ENCODE results near the gene STXBP6.
"Not testable (repeated sequence)": the region's sequence is repeated elsewhere in the genome, so short reads cannot be mapped to it uniquely, and the experiment has no call there.

STXBP6 gene

DNA sequence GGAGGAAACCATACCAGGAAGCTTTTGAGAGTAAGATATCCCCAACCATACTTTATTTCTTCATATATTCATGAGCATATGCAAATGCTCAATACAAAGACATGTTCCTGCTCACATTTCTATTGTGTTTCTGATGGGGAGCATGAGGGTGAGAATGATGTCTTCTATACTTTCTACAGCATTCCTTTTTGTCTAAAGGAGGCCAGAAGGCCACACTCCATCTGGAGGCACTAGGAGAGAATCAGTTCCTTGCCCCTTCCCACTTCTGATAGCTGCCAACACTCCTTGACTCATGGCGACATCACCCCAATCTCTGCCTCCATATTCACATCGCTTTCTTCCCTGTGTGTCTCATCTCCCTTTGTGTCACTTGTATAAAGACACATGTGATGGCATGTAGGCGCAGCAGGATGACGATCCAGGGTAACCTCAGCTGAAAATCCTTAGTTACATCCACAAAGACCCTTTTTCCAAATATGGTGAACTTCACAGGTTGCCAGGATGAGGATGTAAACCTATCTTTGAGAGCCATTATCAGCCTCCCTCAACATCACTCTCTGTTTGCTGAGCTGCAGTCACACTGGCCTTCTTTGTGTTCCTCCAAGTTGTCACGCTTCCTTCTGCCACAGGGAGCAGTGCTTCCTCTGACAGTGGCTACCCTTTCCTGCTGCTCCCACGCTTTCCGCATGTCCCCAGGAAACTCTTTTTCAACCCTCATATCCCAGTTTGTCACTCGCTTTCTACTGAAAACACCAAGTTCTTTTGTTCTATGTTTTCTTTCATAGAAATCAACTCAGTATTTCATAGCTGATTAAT lies 96.9 kb downstream of the STXBP6 start:
- peak in 1 of 2 experiments; percentile 2 for DNase-seq

- no peak for DNase-seq
These were observed 101.6 kb downstream of the STXBP6 start for GRCh38 chr14:24948261-24948847.

DNA sequence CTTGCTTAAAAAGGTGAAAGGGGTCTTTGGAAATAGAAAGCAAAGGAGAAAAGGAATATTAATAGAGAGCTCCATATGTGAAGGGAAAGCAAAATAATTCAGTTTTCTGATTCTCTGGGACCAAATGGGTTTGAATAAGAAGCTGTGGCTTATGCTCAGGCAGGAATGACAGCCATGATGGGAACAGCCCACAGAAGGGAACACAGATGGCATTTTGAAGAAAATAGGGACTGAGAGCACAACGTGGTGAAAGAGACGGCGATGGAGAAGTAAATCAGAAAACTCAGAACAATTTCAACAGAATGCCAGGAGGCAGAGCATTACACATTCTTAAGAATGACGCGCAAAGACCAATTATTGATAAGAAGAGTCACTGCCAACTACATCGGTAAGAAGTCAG lies 102.8 kb downstream of the STXBP6 start:
- DNase-seq, result no peak

DNA sequence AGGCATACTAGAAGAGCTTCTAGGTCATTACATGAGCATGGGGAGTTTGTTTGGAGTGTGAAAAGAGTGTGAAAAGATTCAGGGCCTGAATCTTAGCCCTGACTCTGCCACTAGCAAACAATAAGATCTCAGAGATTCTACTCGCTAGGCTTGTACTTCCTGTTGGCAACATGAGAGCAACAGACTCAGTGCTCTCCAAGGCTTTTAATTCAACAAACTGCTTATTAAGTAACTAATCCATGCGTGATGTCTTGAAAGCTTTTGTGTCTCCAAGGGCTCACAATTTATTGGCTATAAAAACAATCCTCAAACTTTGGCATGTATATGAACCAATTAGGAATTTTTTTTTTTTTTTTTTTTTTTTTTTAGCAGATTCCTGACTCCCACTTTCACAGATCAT lies 105.1 kb downstream of the STXBP6 start:
- DNase-seq, result no peak

GRCh38 chr14:24943024-24943423 lies 106.9 kb downstream of the STXBP6 start:
- no peak for DNase-seq

DNA sequence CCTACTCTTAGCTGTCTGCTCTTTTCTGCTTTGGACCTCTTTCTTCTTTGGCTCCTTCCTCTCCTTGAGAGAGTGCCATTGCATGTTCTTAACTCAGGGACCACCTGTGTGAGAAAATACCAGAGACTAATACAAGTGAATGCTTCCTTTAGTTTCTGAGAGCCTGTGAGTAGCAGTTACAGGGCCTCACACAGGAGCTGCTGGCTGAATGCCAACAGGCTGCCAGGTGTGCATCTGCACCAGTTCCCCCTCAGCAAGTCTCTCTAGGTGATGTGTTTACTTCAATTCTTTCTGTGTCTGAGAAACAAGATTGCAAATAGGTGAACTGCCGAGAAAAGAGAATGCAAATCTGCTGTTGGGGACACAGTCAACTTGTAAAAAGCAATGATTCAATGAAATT lies 108.2 kb downstream of the STXBP6 start:
- DNase-seq, result no peak

GRCh38 chr14:24940213-24940783 lies 109.6 kb downstream of the STXBP6 start:
- DNase-seq, result no peak

GRCh38 chr14:24938593-24938992 lies 111.4 kb downstream of the STXBP6 start:
- DNase-seq, result no peak

DNA sequence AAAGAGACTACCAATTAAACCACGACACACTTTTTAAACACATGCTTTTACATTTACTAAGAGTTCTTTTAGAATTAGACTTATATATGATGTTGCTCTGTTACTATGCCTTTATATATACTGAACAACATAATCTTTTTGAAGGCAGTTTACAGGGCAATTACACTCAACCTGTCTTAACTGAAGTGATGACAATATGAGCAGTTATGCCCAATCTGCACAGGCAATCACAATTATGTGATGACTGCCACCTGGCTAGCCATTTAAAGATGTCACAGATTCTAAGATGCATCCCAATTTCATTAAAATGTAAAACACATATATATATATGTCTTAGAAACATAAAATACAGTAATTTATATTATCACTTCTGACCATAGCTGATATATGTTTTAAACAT lies 112.6 kb downstream of the STXBP6 start:
- DNase-seq, result no peak

DNA sequence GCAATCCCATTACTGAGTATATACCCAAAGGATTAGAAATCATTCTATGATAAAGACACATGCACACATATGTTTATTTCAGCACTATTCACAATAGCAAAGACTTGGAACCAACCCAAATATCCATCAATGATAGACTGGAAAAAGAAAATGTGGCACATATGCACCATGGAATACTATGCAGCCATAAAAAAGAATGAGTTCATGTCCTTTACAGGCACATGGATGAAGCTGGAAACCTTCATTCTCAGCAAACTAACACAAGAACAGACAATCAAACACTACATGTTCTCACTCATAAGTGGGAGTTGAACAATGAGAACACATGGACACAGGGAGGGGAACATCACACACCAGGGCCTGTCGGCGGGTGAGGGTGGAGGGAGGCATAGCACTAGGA lies 113.2 kb downstream of the STXBP6 start:
- DNase-seq, result not testable (repeated sequence)

GRCh38 chr14:24935796-24936195 lies 114.2 kb downstream of the STXBP6 start:
- DNase-seq, result no peak

- no peak for DNase-seq
These were observed 121.5 kb downstream of the STXBP6 start for GRCh38 chr14:24928386-24928900.

- no peak for DNase-seq
These were observed 122.1 kb downstream of the STXBP6 start for GRCh38 chr14:24927809-24928208.

- DNase-seq, result no peak
These were observed 124.1 kb downstream of the STXBP6 start for GRCh38 chr14:24925771-24926374.

DNA sequence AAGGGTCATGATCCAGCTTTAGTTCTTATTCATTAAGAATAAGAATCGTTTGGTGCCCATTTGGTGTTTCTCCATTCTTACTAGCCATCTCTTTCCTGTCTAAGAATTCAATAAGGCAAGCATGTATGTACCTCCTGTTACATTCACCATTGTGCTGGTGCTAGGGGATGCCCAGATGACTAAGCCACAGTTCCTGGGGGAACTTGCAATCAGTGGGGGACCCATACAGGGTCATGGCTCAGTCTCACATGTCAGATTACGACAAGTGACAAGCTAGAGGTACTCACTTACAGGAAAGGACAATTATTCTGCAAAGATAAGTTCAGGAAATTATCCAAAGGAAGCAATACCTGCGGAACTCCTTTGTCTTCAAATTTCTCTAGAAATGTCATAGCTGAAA lies 125.4 kb downstream of the STXBP6 start:
- DNase-seq, result no peak

DNA sequence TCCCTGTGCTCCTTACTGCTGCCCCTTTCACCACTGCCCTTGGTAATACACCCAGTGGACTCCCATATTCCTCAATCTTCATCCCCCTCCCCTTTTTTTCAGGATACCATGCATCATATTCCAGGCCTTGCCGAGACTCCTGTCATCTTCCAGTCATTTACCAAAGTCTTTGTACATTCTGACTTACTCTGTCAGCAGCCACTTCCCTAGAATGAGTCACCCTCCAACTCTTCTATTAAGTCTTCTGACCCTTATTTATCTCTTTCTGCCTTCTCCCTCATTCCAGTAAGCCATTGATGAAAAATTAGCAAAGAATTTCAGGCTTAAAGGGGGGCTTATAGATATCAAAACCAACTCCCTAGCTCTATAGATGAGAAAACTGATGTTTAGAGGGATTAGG lies 128.0 kb downstream of the STXBP6 start:
- DNase-seq, result no peak

GRCh38 chr14:24920265-24921075 lies 129.5 kb downstream of the STXBP6 start:
- DNase-seq, result no peak

GRCh38 chr14:24918822-24919221 lies 131.1 kb downstream of the STXBP6 start:
- no peak for DNase-seq

DNA sequence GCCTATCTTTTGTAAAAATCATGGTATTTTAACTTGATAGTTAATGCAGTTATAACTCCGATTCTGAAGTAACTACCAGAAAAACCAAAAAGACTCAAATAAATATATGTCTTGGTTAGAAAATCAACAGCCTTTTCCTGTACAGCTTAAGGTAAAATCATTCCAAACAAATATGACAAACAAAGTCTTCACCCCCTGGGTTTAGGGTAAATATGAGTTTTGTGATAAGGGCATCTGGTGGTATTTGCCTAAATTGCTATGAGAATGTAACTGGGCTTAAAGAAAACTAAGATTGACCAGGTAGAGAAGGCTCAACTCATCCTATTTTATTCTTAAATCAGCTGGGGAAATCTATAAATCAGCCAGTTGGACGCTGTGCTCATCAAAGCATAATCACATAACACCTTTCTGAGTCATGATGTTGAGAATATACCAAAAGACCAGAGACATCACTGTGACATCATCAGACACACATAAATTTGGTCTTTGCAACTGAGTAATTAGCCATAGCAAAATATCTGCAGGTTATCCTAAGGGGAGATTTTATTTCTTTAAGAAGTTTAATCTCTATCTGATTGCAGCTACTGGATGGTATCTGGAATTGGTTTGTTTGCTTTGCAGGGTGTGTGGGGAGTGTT lies 133.9 kb downstream of the STXBP6 start:
- no peak for DNase-seq

DNA sequence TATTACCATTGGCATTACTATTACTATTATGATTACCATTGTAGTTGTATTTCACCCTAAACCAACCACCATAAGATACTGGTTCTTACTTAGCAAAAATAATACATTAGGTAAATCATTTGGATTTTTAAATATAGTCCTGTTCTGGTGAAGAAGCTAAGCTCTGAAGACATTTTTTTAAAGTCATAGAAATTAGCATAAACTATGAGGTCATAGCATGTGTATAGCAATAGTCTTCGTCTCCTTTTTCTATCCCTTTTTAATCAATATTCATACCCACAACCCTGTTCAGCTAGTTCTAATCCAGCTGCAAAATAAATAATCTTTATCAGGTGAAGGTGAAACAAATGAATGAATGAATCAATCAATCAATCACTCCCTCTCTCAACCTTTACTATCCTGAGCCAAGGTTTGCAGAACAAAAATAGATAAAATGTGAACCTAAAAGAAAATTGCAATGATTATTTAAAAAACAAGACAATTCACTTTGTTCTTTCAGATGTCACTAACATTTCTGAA lies 134.5 kb downstream of the STXBP6 start:
- no peak for DNase-seq

DNA sequence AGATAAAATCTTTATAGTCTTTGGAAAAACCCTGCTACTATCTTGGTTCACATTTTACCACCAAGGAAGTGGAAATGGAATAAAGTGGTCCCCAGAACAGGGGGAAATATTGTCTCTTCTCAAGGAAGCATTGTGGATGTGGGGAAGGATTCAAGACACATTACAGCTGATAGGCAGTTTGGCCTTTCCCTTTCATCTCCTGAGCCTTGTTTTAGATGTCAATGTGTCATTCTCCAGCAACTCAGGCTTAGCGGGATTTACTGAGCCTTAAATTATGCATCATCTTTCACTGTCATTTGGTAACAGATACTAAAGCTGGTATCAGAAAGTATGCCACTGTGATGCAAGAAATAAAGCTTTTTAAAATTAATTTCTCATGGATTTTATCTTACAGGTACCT lies 136.2 kb downstream of the STXBP6 start:
- no peak for DNase-seq

GRCh38 chr14:24913021-24913420 lies 136.9 kb downstream of the STXBP6 start:
- no peak for DNase-seq

Measured in AML-193 (cell line).